ENCODE measurements around the gene SKAP1.

DNA sequence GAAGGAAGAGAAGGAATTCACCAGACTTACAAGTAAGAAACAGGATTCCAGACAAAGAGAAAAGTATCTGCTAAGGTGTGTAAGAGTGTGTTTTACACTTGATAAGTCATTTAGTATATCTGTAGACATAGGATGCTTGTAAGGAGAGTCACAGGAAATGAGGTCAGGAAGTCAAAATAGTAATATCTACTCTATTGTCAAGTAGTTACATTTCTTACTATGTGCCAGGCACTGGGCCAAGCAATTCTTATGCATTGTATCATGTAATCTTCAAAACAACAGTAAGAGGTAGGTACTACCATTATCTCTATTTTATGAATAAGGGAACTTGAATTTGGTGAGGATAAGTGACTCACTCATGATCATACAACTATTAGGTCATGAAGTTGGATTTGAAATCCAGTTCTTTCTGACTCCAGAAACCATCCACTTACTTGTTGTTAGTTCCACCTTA lies 193.3 kb downstream of the SKAP1 start:
- no peak for TF ChIP-seq SPI1 (IDR thresholded peaks at IDR 0.05; ENCODE audit: low read depth, low read length)
- TF ChIP-seq TAF1 (IDR thresholded peaks at IDR 0.05; ENCODE audit: low read depth, low read length), result no peak
- no peak for TF ChIP-seq POLR2AphosphoS5 (IDR thresholded peaks at IDR 0.05; ENCODE audit: low read depth, low read length)
- TF ChIP-seq POLR2A (IDR thresholded peaks at IDR 0.05; ENCODE audit: low read depth, low read length), result no peak
